GM19023 (cell line): ENCODE results near the gene ABAT.

ENCODE experiments used
- ATAC-seq: cut with Tn5 transposase; IDR thresholded peaks from one replicate; pipeline ENCODE4 v1.9.1; 2021; ENCODE audit warnings: mild to moderate bottlenecking, moderate library complexity; ENCODE audit not compliant: unreplicated experiment

Gene ABAT

GRCh38 chr16:8808009-8808408, 133.6 kb downstream of the ABAT start:
- ATAC-seq, result no peak

- no peak for ATAC-seq
Observed at GRCh38 chr16:8808613-8809353, 134.4 kb downstream of the ABAT start.

GRCh38 chr16:8812162-8812843, 137.9 kb downstream of the ABAT start:
- ATAC-seq, result no peak

- no peak for ATAC-seq
Observed at GRCh38 chr16:8814095-8814806, 139.8 kb downstream of the ABAT start.

GRCh38 chr16:8816967-8817655, 142.7 kb downstream of the ABAT start:
- ATAC-seq, result no peak

- peak; percentile 82 for ATAC-seq
Observed at GRCh38 chr16:8818504-8819270, 144.3 kb downstream of the ABAT start.

GRCh38 chr16:8819411-8820034, 145.1 kb downstream of the ABAT start:
- ATAC-seq, result no peak

GRCh38 chr16:8822403-8822802, 148.0 kb downstream of the ABAT start:
- no peak for ATAC-seq

- ATAC-seq, result no peak
Observed at GRCh38 chr16:8826278-8826879, 152.0 kb downstream of the ABAT start.

GRCh38 chr16:8828541-8829165, 154.2 kb downstream of the ABAT start:
- ATAC-seq, result no peak

GRCh38 chr16:8831450-8831849, 157.0 kb downstream of the ABAT start:
- no peak for ATAC-seq

- ATAC-seq, result no peak
Observed at GRCh38 chr16:8831871-8832716, 157.7 kb downstream of the ABAT start.

GRCh38 chr16:8832717-8833105, 158.3 kb downstream of the ABAT start:
- no peak for ATAC-seq
